GOT3 (cell line): ENCODE measurements around the gene COL15A1.

Source experiments
- DNase-seq: peaks from one replicate; lab custom pipeline; 2025; ENCODE audit warnings: mixed read lengths; lab: John Stamatoyannopoulos, UW

COL15A1 gene

DNA sequence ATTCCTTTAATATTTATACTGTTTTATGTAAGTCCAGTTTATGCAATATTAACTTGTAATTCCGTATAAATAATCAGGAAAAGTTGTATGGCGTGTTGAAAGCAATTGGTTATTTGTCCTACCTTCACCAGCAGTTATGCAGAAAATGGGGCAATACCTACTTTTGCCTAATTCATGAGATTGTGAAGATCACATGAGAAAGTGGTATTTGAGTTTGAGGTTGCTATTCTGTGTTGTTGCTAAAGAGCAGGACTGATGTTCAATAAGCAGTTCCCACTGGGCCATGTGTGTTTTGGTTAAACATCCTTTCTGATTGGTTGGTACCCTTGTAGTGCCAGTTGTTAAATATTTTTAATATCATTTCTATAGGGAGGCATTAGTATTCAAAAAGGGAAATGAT is 164.4 kb downstream of the COL15A1 start:
- no peak for DNase-seq

DNA sequence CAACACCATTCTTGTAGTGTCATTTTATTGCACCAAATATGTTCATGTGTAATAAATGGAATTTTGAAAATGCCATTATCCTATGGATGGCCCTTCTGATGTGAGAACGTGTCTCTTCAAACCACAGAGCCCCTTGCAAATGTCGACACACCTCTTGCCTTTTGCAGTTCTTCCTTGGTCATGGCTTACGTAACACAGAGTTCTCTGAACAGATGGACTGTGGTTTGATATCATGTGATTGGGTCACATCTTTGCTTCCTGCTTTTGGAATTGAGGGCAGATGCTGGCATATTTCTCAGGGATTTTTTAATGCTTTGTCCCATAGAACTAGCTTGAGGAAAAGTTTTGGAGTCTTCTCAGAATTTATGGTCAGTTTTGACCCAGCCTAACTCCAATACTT is 165.8 kb downstream of the COL15A1 start:
- no peak for DNase-seq

DNA sequence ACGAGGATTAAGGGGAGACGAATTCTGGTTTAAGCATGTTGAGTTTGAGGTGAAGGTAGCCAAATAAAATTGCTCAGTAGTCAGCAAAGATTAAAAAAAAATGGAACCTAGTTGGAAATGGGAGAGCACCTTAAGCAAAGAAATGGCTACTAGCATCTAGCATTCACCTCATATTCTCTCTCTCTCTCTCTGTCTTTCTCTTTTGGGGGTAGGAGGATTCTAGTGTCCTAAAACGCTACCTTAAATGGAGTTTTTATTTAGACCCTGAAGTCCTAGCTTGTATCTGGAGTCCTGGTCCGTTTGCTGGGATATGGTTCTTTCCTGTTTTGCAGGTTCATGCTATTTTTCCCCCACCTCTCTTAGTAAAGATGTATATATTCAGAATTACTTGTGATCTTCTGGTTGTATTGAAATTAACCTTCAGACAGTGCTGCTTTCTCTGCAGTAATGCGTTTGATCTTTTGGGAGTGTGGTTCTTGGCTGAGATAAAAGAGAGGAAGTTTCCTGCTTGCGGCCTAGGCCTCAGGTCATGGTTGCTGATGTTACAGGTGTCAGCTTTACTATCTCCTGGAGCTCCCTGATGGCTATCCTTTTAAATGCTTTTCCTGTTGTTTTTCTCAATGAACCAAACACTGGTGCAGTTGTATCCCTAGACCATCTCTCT is 169.2 kb downstream of the COL15A1 start:
- DNase-seq, result no peak

DNA sequence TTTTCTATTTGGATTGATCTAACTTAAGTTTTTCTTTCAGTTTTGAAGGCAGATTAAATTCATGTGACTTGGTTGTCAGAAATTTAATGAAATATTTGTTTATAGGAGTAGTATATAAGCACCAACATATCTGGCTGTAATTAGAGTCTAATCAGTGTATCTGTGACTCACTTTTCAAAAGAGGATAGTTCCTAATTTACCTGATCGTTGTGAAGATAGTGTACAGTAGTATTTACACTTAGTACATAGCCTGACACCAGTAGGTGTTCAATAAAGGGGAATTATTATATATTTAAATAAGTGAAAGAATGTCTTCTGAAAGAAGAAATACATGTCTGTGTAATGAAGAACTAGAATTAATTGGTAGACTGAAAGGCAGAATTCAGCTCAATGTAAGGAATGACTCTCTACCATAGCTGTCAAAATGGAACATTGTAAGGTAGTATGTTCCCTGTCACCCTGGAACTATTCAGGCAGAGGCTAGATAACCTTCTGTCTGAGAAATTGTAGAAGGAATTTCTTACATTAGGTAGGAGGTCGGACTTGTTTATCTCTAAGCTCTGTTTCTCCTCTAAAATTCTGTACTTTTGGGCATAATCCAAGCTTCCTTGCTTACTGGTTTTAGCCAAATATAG is 169.8 kb downstream of the COL15A1 start:
- DNase-seq, result no peak

DNA sequence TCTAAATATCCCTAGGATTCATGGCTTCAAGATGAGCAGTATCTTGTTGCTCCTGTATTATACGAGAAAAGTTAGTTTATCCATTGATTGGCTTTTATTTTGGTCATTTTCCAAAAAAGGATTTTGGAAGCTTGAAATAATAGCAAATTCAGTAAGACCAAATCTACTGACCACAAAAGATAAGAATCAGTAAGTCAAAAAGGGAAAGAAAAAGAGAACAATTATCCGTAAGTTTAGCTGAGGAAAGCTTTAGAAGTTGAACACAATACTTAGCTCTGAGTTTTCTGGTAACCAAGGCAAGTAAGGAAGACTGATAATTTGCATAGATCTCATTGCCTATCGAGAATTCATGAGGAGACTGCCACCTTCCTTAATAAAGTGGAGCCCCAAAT is 170.3 kb downstream of the COL15A1 start:
- no peak for DNase-seq

DNA sequence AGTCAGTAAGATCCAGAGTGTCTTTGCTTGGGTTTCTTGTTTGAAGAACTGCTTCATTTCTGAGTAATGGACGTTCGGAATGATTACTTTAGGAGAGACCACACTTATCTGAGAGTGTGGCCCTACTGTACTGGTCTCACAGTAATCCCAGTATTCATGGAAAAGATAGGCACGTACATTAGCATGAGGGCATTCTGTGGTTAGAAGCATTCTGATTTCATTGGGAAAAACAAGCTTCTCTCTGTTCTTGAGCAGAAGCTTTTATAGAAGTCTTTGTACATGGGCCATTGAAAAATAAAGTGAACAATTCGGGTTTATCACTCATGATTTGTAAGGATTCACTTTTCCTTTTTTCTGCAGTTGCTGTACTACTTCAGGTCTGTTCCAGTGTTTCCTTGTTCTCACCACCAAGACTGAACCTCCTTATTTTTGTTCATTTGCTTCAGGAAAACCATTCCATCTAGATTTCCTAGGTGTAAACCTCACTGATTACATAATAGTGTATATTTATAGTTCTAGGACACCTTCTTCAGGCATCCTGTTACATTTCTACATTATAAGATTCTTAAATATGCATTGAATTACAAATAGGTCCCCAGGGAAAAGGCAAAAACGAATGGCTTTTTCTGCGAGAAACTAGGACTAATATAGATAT is 171.3 kb downstream of the COL15A1 start:
- DNase-seq, result no peak

DNA sequence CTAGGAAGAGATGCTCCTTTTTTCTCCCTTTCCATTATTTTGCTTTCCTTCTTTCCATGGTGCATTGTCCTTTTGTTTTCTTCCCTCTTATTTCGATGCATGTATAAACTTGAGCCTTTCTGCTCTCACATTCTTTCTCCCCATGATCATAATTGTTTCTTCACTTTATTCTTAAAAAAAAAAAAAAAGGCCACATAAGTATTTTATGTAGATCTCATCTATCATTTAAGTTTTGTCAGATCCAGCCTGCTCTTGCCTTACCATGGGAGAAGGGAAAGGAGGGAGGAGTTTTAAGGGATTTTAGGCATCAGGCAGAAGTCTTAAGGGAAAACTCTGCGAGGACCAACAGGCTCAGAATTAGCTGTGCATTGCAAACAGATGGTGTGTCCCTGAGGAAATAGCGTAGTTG is 172.3 kb downstream of the COL15A1 start:
- no peak for DNase-seq

DNA sequence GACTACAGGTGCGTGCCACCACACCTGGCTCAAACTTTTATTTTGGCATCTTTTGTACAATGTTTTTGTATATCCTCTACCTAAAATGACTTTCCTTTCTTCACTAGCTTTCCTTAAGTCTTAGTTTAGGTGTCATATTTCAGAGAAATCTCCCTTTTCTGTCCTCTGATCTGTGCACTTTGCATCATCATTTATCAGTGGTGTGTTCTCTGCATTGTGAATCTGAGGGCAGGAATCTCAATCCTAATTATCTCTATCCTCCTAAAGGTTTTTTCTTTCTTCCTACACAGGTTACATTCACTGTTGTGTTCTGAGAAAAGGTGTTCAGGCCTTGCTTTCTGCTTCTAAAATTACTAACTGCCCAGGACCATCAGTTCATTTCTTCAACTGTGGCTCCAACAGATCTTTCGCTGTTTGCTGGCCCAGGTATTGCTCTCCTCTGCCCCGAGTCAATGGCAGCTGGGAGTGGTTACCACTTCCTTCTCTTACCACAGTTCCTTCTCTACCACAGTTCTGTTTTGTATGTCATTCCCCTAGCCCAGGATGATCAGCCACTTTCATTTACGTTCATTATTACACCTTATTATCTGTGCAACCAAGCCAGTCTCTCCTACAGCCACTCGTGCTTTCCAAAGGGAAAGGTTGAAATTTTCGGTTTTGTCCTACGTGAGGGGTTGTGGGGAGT is 175.2 kb downstream of the COL15A1 start:
- DNase-seq, result no peak

DNA sequence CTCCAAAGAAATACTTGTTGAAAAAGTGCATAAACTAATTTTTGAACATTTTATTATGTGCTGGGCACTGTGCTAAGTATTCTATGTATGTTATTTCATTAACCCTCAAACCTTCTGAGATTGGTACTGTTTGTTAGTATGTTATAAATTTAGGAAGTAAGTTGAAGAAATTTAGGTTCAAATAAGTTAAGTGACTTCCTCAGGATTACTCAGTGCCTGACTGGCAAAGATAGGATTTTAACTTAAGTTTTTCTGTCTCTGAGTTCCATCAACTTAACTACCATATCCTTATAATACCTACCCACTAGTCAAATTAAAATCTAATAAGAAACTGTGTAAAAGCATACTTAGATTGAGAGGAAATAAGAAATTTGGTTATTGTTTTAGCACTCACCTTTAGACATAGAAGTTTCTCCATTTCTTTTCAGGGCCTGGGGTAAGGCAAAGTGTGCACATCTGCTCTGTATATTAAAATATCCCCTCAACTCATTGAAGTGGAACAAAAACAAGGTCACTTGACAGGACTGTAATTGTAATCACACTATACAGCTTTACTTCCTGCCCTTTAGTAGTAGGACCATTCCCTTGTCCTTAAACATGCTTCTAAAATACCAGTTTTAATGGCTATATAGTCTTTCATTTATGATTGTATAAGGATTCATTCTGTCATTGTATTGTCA is 176.4 kb downstream of the COL15A1 start:
- no peak for DNase-seq
